GM10266 (cell line): ENCODE measurements around the gene SYNDIG1.

Source experiments
- DNase-seq: peaks from one replicate; pipeline ENCODE4 v3.0.0; 2012; ENCODE audit errors: extremely low spot score
- TF ChIP-seq, protein P1 (sequence below): IDR thresholded peaks from 2 replicates; pipeline ENCODE4 v1.5.1; 2012; ENCODE audit warnings: mild to moderate bottlenecking, low read depth; ENCODE audit not compliant: control insufficient read depth, insufficient read depth; ENCODE audit errors: missing control alignments

Gene SYNDIG1

DNA sequence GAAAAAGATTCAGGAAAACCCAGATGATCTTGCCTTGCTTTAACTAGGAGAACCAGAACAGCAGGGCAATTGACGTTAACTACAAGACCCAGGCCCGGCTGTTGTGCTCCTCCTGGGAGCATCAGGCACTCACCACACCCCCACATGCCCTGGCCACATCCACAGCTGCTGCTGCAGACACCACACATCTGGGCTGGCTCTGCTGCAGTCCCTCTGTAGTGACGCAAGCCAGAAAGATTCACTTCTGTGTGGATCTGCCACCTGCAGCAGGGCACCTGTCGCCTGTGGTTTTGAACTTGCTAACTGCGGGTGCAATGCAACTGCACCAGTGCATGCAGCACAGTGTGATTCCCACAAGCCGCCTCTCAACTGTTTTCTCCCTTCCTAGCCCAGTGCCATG is 228.8 kb downstream of the SYNDIG1 start:
- TF ChIP-seq, protein P1, sequence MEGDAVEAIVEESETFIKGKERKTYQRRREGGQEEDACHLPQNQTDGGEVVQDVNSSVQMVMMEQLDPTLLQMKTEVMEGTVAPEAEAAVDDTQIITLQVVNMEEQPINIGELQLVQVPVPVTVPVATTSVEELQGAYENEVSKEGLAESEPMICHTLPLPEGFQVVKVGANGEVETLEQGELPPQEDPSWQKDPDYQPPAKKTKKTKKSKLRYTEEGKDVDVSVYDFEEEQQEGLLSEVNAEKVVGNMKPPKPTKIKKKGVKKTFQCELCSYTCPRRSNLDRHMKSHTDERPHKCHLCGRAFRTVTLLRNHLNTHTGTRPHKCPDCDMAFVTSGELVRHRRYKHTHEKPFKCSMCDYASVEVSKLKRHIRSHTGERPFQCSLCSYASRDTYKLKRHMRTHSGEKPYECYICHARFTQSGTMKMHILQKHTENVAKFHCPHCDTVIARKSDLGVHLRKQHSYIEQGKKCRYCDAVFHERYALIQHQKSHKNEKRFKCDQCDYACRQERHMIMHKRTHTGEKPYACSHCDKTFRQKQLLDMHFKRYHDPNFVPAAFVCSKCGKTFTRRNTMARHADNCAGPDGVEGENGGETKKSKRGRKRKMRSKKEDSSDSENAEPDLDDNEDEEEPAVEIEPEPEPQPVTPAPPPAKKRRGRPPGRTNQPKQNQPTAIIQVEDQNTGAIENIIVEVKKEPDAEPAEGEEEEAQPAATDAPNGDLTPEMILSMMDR: no peak
- DNase-seq: no peak

- TF ChIP-seq, protein P1: no peak
- DNase-seq: no peak
Measured at GRCh38 chr20:24698706-24699206, 229.3 kb downstream of the SYNDIG1 start.

DNA sequence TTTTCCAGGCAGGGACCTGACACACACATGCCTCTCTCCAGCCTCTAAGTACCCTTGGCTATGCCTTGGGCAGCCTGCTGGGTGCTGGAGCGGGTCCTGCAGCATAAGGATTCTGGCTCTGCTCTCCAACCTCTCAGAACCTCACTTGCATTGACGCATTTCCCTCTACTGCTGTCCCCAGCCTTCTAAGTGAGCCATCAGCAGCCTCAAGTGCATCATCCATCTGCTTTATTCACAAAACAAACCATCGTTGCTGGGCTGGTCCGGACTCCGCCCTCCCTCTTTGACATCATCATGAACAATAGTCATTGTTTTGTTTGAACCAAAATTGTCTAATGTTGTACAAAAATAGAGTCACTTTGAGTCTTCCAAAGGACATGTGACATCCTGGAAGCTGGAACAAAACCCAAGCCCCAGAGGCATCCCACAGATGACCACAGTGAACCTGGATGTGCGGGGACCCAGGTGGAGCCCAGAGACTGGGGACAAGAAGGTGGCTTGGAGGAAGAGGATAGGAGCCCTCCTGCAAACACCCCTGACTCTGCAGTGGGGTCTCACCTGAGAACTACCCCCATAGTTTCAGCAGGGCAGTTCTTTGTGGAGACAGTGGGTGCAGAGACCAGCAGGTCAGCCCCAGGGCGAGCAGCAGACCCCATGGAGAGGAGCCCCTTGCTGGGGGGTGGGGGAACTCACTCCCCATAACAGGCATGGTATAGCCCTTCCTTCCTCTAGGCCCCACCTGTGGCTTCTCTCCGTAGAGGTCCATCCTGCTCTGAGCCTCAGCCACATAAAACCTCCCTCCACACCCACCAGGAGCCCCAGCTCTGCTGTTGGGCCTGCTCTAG is 230.1 kb downstream of the SYNDIG1 start:
- TF ChIP-seq, protein P1: no peak
- no peak for DNase-seq

DNA sequence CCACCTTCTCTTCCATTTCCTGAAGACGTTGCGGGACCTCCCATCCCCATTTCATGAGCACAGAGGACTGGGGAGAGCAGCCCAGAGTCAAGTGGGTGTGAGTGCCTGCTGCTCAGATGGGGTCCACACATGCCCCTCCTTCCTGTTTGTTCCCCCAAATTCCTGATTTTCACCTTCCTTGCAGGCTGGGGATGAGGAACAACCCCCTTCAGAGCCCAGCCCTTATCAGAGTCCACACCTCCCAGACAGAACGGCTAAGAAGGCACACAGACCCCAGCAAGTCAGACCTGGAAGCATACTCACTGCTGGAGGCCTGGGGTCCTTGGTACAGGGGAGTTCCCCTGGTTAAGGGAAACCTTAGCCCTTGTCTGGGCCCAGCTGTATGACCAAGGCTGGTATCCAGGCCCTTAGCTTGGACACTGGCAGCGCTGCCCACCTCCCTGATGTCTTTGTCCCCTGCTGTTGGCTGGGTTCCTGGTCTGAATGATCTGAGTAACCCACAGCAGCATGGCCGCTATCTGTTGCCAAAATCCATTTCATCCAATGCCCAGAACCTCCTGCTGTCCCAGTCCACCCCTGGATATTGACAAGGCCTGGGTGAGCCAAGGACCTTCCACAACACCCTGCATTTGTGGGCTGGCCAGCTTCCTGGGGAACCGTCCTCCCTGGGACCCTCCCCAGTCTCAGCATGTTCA is 230.9 kb downstream of the SYNDIG1 start:
- DNase-seq: no peak
- TF ChIP-seq, protein P1: no peak

GRCh38 chr20:24701027-24701426 is 231.6 kb downstream of the SYNDIG1 start:
- TF ChIP-seq, protein P1: no peak
- DNase-seq: no peak

- DNase-seq: no peak
- TF ChIP-seq, protein P1: no peak
Measured at GRCh38 chr20:24701668-24702067, 232.2 kb downstream of the SYNDIG1 start.
